AG09319 (cell line): ENCODE measurements around the gene TRAPPC12.

Experiments
- DNase-seq: peaks from one replicate; pipeline ENCODE4 v3.0.0-alpha.2; 2010; ENCODE audit warnings: low read depth; ENCODE audit errors: extremely low read depth
- TF ChIP-seq, protein P1 (sequence below): IDR thresholded peaks from 2 replicates; pipeline ENCODE4 v1.5.1; 2011; ENCODE audit warnings: low read depth, mild to moderate bottlenecking, inconsistent platforms, low read length, moderate library complexity

The TRAPPC12 gene

DNA sequence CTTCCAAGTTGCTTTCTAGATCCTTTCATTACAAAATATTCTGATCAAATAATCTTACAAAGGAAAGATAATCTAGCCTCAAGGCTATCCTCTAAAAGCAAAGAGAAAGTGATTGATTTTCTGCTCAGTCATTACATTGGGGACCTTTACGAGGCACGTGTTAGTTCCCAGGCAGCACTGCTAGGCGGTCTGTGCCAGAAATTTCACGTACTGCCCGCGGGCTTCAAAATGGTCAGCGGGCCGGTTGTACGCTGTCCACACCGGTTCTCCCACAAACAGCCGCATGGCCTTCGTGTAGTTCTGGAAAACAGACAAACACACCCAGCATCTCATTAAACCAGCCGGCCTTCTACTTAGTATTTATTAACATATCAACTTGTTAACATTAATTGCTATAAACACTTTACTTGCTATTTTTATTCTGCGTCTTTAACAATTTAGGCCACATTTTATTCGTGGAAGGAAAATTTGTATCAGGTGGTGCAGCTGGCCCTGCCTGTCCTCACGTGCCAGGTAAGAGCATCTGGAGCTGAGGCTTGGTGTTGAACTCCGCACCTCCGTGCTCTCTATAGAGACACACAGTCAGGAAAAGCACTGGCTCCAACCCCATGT, 119.4 kb downstream of the TRAPPC12 start:
- TF ChIP-seq, protein P1, sequence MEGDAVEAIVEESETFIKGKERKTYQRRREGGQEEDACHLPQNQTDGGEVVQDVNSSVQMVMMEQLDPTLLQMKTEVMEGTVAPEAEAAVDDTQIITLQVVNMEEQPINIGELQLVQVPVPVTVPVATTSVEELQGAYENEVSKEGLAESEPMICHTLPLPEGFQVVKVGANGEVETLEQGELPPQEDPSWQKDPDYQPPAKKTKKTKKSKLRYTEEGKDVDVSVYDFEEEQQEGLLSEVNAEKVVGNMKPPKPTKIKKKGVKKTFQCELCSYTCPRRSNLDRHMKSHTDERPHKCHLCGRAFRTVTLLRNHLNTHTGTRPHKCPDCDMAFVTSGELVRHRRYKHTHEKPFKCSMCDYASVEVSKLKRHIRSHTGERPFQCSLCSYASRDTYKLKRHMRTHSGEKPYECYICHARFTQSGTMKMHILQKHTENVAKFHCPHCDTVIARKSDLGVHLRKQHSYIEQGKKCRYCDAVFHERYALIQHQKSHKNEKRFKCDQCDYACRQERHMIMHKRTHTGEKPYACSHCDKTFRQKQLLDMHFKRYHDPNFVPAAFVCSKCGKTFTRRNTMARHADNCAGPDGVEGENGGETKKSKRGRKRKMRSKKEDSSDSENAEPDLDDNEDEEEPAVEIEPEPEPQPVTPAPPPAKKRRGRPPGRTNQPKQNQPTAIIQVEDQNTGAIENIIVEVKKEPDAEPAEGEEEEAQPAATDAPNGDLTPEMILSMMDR, result no peak
- no peak for DNase-seq

DNA sequence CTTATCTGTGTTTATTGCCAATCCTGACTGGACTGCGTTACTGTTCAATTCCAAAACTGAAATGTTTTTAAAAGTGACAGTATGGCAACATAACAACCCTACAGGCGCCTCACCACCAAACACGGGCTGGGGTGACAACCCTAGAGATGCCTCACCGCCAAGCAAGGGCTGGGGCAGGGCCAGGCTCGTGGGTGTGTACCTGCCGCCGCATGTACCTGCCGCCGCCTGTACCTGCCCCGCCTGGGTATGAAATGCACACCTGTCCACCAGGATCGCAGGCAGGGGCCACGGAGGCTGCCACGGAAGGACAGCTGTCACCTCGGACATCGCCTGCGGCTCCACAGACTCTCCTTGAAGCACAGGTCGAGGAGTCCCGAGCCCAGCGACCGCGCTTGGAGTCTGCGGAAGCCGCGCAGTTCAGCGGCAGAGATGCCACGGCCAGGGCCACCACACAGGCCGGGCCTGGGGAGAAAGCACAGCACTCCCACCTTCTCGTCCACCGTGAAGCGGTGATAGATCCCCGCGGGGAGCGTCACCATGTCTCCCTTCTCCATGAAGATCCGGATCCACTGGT, 120.9 kb downstream of the TRAPPC12 start:
- TF ChIP-seq, protein P1, result no peak
- no peak for DNase-seq

DNA sequence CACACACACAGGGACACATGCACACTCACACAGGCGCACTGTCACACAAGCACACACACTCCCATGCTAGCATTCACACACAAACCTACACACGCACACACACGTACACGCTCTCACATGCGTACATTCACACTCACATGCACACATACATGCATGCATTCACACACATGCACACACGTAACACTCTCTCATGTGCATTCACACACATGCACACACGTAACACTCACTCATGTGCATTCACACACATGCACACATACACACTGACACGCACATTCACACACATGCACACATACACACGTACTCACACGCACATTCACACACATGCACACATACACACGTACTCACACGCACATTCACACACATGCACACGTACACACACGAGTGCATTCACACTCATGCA, 123.6 kb downstream of the TRAPPC12 start:
- TF ChIP-seq, protein P1, result no peak
- no peak for DNase-seq

DNA sequence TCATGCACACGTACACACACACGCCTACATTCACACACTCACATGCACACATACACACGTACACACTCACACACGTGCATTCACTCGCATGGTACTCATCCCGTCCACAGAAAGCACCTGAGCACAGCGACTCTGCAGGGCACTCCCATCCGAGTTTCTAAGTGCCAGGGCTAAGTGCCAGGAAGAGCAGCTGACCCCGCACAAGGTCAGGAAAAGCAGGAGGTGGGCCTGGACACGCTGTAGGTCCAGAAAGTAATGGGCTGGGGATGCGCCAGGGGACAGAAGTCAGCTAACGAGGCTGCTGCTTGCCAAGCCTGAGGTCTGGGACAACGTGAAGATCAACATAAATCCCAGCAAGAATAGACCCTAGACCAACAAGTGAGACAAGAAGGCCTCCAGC, 124.0 kb downstream of the TRAPPC12 start:
- no peak for DNase-seq
- TF ChIP-seq, protein P1, result no peak

DNA sequence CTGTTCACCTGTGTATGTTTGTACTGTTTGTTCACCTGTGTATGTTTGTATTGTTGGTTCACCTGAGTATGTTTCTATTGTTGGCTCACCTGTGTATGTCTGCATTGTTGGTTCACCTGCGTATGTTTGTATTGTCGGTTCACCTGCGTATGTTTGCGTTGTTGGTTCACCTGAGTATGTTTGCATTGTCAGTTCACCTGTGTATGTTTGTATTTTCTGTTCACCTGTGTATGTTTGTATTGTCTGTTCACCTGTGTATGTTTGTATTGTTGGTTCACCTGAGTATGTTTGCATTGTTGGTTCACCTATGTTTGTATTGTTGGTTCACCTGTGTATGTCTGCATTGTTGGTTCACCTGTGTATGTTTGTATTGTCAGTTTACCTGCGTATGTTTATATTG, 125.2 kb downstream of the TRAPPC12 start:
- TF ChIP-seq, protein P1, result no peak
- no peak for DNase-seq

DNA sequence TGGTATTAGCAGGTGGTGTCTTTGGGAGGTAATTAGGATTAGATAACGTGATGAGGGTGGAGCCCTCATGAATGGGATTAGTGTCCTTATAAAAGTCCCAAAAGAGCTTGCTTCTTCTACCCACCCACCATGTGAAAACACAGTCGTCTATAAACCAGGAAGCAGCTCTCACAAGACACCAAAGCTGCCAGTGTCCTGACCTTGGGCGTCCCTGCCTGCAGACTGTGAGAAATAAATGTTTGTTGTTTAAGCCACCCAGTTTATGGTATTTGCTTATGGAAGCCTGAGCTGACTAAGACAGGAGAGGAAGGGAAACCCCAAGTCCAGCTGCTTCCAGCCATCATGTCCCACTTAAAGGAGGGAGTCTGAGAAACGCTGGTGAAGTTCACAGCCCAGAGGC, 126.3 kb downstream of the TRAPPC12 start:
- DNase-seq, result no peak
- TF ChIP-seq, protein P1, result no peak

DNA sequence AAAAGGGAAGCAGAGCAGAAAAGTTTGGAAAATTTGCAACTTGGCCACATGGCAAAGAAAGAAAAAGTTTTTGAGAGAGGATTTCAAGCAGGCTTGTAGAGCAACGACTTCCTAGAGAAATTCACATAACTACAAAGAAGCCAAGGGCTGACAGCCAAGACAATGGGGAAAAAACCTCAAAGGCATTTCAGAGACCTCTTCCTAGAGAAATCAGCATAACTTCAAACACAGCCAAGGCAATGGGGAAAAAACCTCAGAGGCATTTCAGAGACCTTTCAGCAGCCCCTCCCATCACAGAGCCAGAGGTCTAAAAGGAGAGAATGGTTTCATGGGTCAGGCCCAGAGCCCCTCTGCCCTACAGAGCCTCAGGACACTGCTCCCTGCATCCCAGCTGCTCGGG, 132.6 kb downstream of the TRAPPC12 start:
- no peak for DNase-seq
- TF ChIP-seq, protein P1, result no peak
